A673 (cell line): ENCODE measurements around the gene GALNT2. TPM values are rescaled to one million over a fixed set of nuclear protein-coding genes. Genes with fewer than 3 reads are reported as not detected.

Source experiments
- BruUV-seq: library from RNA; stranded (reverse); fragments of 400-500 nt; replicated peaks from 2 replicates; lab custom pipeline; 2021; lab: Mats Ljungman, UMichigan
- CTCF ChIA-PET: fragments of 300-600 bp; sonication (Branson Sonifier 250); formaldehyde crosslinking; loops from one replicate; lab custom pipeline; 2022; ENCODE audit warnings: antibody characterized with exemption; lab: Charles Lee
- POLR2A ChIA-PET: fragments of 300-600 bp; sonication (Branson Sonifier 250); formaldehyde crosslinking; loops from one replicate; lab custom pipeline; 2022; ENCODE audit warnings: antibody characterized with exemption; ENCODE audit not compliant: low non-redundant PET; lab: Charles Lee
- DNase-seq: peaks from one replicate; pipeline ENCODE4 v3.0.0-alpha.2; 2015; ENCODE audit warnings: low spot score
- H3K27ac ChIP-seq: fragments of 200-600 bp; sonication (generic); 2 replicates; pipeline ENCODE4 v1.5.1; 2016; ENCODE audit warnings: mixed run types, low read depth, mild to moderate bottlenecking, mixed read lengths, antibody characterized with exemption, low read length; ENCODE audit not compliant: poor library complexity, severe bottlenecking
- H3K27me3 ChIP-seq: fragments of 200-600 bp; sonication (generic); replicated peaks from 2 replicates; pipeline ENCODE4 v1.6.1; 2017; ENCODE audit warnings: mixed run types, low read depth, mild to moderate bottlenecking, mixed read lengths, antibody characterized with exemption, low read length; ENCODE audit not compliant: insufficient read depth, poor library complexity
- H3K36me3 ChIP-seq: fragments of 200-600 bp; sonication (generic); 2 replicates; pipeline ENCODE4 v1.6.1; 2016; ENCODE audit warnings: mixed run types, mild to moderate bottlenecking, mixed read lengths, antibody characterized with exemption, low read length; ENCODE audit not compliant: insufficient read depth, poor library complexity, severe bottlenecking
- H3K4me1 ChIP-seq: fragments of 200-600 bp; sonication (generic); 2 replicates; pipeline ENCODE4 v1.6.1; 2017; ENCODE audit warnings: mixed run types, mild to moderate bottlenecking, mixed read lengths, antibody characterized with exemption, low read length; ENCODE audit not compliant: insufficient read depth, poor library complexity, severe bottlenecking
- H3K4me3 ChIP-seq: fragments of 200-600 bp; sonication (generic); 2 replicates; pipeline ENCODE4 v1.5.1; 2016; ENCODE audit warnings: low read depth, mixed run types, mild to moderate bottlenecking, mixed read lengths, low read length; ENCODE audit not compliant: poor library complexity, severe bottlenecking
- H3K9me3 ChIP-seq: fragments of 200-600 bp; sonication (generic); 2 replicates; pipeline ENCODE4 v1.6.1; 2016; ENCODE audit warnings: mixed run types, low read depth, mild to moderate bottlenecking, mixed read lengths, antibody characterized with exemption, low read length; ENCODE audit not compliant: poor library complexity, severe bottlenecking
- CTCF ChIP-seq: fragments of 300-800, 200-600 bp; sonication (generic); conservative IDR thresholded peaks from 2 replicates; pipeline ENCODE4 v1.5.1; 2017; ENCODE audit warnings: low read depth, mild to moderate bottlenecking, antibody characterized with exemption, low read length, moderate library complexity, mixed read lengths
- EZH2 ChIP-seq: fragments of 200-600 bp; sonication (generic); IDR thresholded peaks from 2 replicates; pipeline ENCODE4 v1.6.1; 2017; ENCODE audit warnings: borderline replicate concordance, low read depth, mild to moderate bottlenecking, mixed read lengths, antibody characterized with exemption, low read length; ENCODE audit not compliant: poor library complexity, severe bottlenecking
- intact Hi-C: fragments of 100-400 bp; cut with micrococcal nuclease; formaldehyde crosslinking; loops from one replicate; pipeline ENCODE4 v1.10.0; 2022; ENCODE audit not compliant: unreplicated experiment
- total RNA-seq: library from RNA; stranded (reverse); gene quantifications from 2 replicates; pipeline ENCODE4 v1.2.3, GENCODE V29; 2021

Gene GALNT2
- total RNA-seq, 1 experiment from 2014 or later = 94.6 TPM

GRCh38 chr1:230149751-230150584, 82.9 kb downstream of the GALNT2 start:
- no TSS peak for BruUV-seq

GRCh38 chr1:230150615-230151014, 83.6 kb downstream of the GALNT2 start:
- H3K36me3 ChIP-seq = no peaks in the 10 kb centered on the region
- H3K9me3 ChIP-seq = no peaks in the 10 kb centered on the region
- H3K27me3 ChIP-seq = no peaks in the 10 kb centered on the region
- CTCF ChIA-PET = no interaction called here
- intact Hi-C loops = no loop called here
- TF ChIP-seq CTCF = no peak
- no peak for TF ChIP-seq EZH2
- H3K4me3 ChIP-seq = no peak overlapping the region
- peak overlapping the region; percentile 49 for H3K27ac ChIP-seq
- H3K4me1 ChIP-seq = peaks cover 47% of the 10 kb centered on the region
- no peak for DNase-seq
- BruUV-seq = no TSS peak
- POLR2A ChIA-PET = no interaction called here

More at GRCh38 chr1:230149751-230150584, 82.9 kb downstream of the GALNT2 start:
- ChIA-PET POLR2A (no interaction called here), CTCF (no interaction called here)
- H3K27me3 ChIP-seq = no peaks in the 10 kb centered on the region
- H3K4me1 ChIP-seq = peaks cover 47% of the 10 kb centered on the region
- no peak for TF ChIP-seq EZH2
- no peak for TF ChIP-seq CTCF
- intact Hi-C loops = no loop called here
- no peaks in the 10 kb centered on the region for H3K9me3 ChIP-seq
- DNase-seq = no peak
- H3K4me3 ChIP-seq = no peak overlapping the region
- peak overlapping the region; percentile 49 for H3K27ac ChIP-seq
- H3K36me3 ChIP-seq = no peaks in the 10 kb centered on the region

GRCh38 chr1:230151924-230152468, 85.0 kb downstream of the GALNT2 start:
- H3K27me3 ChIP-seq = no peaks in the 10 kb centered on the region
- H3K27ac ChIP-seq = no peak overlapping the region
- H3K9me3 ChIP-seq = no peaks in the 10 kb centered on the region
- H3K4me3 ChIP-seq = no peak overlapping the region
- TF ChIP-seq CTCF (no peak), EZH2 (no peak)
- no peaks in the 10 kb centered on the region for H3K36me3 ChIP-seq
- POLR2A ChIA-PET = no interaction called here
- intact Hi-C loops = no loop called here
- CTCF ChIA-PET = no interaction called here
- no peak for DNase-seq
- H3K4me1 ChIP-seq = peaks cover 42% of the 10 kb centered on the region
- BruUV-seq = no TSS peak
